ENCODE data around the gene SUPT7L.
"Not testable (repeated sequence)": the region's sequence is repeated elsewhere in the genome, so short reads cannot be mapped to it uniquely, and the experiment has no call there.

Gene SUPT7L

DNA sequence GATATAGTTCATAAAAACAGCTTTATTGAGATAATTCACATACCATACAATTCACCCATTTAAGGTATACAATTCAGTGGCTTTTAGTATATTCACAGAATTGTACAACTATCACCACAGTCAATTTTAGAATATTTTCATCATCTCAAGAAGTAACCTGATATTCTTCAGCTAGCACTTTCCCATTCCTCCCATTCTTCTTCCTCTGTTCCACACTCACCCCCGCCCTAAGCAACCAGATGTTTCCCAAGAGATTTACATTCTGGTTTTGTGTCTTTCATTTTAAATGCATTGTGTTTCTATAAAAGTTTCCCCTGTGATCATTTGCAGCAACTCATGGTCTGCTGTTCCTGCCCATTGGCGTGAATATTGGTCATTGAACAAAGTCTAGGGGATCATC lies 29.1 kb downstream of the SUPT7L start:
- no peak for DNase-seq

DNA sequence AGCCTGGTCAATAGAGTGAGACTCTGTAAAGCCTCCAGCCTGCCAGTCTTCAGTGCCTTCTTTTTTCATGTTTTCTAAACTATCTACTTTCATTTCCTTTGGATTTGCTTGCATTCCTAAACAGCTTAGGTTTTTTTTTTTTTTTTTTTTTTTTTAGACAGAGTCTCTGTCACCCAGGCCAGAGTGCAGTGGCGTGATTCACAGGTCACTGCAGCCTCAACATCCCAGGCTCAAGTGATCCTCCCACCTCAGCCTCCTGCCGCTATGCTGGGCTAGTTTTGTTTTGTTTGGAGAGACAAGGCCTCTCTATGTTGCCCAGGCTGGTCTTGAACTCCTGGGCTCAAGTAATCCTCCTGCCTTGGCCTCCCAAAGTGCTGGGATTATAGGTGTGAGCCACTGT lies 33.2 kb downstream of the SUPT7L start:
- DNase-seq: not testable (repeated sequence)

DNA sequence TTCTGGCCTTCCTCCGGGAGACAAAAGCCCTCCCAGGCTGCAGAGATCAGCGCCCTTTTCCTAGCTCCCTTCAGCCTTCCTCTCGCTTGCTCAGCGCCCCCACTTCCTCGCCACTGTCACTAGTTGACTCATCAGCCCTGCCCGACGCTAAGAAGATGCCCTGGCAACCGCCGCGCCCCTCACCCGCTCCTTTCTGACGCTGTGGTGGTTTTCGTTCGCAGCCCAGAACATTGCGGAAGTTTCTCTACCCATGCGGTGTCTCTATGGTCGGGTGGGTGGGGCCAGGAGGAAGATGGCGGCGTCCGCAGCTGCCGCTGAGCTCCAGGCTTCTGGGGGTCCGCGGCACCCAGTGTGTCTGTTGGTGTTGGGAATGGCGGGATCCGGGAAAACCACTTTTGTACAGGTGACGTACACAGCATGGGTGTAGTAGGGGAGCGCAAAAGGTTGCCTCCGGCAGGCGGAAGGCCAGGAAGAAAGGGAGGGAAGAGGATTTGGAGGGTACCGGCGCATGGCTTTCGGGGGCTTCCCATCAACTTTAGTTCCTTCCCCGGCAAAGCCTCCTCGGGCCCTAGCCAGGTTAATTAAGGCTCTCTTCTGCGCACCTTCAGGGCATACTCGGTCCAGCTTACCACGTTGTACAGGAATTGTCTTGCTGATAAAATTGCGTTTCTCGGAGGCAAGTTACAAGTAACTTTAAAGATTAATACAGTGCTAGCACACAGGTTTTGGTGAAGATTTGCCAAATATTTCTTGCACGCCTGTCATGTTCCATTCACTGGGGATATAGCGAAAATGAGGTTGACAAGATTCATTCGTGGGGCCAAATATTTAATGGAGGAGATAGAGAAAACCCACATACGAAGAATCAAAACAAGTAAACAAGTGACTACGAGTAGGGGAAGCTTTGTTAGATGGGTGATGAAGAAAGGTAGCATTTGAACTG lies 34.4 kb downstream of the SUPT7L start, which contains the start of the genes CCDC121 and GPN1:
CCDC121 (minus strand) TSS at position 246 of the 943 bp plus-strand sequence. CDS start 1,213 bp downstream, outside the sequence.
GPN1 (plus strand) TSS at position 284 of the 943 bp plus-strand sequence; CDS start at position 293, 9 bp downstream.
- peak; percentile 77 for DNase-seq

DNA sequence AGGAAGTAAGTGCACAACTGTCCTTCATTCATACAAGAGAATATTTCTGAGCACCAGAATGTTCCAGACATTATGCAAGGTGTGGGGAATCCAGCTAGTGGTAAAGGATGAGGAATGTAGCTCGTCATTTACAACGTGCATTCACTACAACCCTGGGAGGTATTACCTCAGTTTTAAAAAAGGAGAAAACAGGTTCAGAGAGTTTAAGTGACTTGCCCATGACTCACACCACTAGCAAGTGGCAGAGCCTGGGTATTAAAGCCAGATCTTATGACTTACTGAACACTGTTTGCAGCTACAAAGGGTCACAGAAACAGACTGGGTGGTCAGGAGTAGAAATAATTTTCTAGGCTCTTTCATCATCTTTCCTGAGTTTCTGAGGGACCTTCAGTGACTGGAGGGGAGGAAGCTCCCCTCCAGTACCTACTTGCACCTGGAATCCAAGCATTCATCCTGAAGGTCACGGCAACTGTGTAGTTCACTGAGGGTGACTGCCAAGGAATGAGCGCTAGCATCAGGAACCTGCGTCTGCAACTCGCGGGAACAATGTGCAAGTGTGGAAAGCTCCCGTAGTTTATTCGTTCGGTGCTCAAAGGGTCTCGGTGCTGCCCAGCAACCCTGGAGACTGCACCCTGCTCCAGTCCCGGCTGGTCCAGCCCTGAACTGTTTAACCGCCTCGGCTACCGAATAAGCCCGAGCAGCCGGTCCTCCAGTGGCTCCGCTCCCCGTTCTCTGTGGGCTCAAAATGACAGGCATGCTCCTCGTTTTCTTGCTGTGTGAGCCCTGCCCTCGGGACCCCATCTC lies 35.2 kb downstream of the SUPT7L start:
- no peak for DNase-seq

DNA sequence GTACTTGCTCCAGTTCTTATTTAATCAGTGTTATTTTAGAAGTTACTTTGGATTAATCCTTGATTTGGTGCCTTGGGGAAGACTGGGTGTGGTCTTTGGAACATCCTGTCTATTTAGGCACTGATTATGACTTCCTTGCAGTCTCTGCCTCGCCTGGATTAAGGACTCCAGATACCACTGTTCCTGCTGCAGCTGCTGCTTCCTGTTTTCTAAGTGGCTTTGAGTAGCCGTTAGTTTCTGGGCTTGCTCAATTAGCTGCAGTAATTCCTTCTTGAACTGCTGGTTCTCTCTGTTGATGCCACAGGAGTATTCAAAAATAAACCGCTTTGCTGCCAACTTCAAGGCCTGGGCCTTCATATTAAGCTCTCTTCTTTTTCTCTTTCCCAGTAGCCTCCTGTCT lies 36.5 kb downstream of the SUPT7L start:
- DNase-seq: not testable (repeated sequence)

DNA sequence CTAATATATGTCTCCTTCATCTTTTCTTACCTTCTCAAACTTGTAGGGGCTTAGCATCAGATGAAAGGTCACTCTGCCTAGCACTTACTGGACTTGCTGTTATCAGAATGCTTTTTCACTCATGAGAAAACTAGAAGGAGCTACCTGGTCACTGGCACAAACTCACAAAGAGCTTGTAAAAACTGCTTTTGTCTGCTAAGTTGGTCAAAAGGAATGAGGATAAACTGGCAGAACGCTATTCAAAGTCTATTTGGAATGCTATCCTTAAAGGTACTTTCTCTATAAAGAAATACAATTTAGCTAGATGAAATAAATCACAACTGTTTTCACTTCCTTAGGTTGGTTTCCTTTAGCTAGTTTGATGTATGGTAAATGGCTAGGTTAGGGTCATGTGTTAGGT lies 37.1 kb downstream of the SUPT7L start:
- DNase-seq: not testable (repeated sequence)

DNA sequence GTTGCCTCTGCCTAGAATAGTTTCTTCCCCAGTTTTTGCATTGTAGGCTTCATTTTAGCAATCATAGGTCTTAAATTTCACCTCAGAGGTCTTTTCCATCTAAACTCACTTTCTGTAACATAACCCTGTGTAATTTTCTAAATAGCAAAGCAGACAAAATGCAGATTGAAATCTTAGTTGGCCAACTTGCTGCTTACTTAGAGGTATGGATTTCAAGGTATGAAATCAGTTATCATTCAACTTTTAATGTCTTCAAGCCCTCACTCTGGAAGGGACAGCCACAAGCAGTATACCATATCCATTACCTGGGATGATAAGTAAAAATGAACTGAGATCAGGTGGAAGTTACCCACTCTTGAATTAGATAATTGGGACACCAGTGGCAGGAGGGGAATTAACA lies 38.5 kb downstream of the SUPT7L start:
- DNase-seq: no peak

DNA sequence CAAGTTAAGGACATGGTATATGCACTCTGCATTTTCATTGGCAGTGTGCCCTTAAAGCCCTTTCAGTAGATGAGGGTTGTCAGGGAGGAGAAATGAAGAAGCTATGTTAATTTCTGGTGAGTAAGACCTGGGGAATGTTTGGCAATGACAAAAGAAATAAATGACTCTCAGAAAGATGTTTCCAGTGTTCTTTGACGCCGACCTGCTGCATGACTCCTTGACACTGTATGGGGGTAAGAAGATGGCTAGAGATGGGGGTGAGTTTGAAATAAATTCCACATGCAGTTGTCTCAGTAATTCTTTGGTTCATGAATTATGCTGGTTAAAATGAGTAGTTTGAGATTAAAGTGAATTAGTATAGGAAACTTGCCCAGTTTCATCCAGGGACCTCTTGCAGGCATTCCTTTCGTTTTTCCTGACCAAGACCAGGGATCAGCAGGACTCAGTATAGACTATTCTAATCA lies 40.5 kb downstream of the SUPT7L start:
- DNase-seq: no peak

DNA sequence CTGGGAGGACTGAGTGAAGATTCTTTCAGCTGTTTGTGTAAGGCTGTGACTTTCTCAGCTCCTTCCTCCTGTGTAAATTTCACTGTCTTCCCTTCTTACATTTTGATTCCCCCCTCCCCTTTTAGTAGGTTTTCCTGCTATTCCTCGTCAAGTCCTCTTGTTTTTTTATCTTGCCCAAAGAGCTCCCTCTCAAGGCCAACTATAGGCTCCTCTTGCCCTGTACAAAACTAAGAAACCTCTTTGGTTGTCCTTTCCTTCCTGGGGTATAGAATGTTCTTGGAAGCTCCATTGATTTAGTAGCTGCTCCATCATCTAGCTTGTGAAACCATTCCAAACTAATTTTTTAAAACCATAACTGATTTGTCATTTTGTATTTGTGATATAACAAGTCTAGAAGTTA lies 41.9 kb downstream of the SUPT7L start:
- no peak for DNase-seq

DNA sequence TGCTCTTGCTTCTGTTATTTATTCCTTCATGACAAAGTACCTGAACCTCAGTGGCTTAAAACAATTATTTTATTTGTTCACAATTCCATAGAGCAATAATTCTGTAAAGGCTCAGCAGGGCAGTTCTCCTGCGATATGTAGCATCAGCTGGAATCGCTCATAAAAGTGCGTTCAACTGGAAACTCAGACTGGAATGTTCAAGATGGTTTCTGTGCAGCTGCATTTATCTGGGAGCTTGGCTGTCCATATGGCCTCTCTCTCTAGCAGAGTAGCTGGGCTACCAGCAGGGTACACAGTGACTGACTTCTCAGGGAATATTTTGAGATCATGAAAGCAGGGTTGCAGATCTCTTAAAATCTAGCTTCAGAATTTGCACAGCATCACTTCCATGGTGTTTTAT lies 48.1 kb downstream of the SUPT7L start:
- no peak for DNase-seq

DNA sequence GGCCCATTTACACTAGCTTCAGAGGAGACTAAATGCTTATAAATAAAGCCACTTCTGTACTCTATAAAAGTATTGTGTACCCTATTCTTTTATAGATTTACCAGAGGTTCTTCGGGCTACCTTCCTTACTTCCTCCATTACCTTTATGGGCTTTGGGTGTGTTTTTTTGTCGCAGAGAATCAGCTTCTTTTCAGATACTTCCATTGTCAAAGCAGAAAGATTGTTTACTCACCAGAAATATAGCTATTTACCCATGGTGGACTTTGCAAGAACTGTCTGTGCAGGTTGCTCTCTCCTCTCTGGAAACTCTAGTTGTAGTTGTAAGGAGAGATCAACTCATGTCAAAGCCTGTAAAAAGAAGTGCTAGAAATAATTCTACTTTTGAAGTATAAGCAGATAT lies 49.4 kb downstream of the SUPT7L start:
- no peak for DNase-seq

DNA sequence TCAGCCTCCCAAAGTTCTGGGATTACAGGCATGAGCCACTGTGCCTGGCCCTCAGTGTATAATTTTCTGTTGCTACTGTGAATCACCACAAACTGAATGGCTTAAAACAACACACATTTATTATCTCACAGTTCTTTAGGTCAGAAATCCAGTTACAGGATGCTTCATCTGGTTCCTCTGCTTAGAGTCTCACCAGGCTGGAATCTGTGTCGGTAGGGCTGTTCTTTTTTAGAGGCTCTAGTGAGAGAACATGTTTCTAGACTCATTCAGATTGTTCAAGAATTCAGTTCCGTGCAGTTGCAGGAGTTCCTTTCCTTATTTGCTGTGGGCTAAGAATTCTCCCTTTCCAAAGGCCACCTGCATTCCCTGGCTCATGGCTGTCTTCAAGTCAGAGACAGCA lies 56.8 kb downstream of the SUPT7L start:
- no peak for DNase-seq

Measured in NCI-H510A treated with DMSO at 0.1 percent for 48 hours (cell line).